D341Med (cell line): ENCODE measurements around the gene DRAM1.
"Not testable (repeated sequence)": the region's sequence is repeated elsewhere in the genome, so short reads cannot be mapped to it uniquely, and the experiment has no call there.

Source experiments
- DNase-seq: peaks from one replicate; pipeline ENCODE4 v3.0.0; 2012; ENCODE audit warnings: low spot score

Gene DRAM1

DNA sequence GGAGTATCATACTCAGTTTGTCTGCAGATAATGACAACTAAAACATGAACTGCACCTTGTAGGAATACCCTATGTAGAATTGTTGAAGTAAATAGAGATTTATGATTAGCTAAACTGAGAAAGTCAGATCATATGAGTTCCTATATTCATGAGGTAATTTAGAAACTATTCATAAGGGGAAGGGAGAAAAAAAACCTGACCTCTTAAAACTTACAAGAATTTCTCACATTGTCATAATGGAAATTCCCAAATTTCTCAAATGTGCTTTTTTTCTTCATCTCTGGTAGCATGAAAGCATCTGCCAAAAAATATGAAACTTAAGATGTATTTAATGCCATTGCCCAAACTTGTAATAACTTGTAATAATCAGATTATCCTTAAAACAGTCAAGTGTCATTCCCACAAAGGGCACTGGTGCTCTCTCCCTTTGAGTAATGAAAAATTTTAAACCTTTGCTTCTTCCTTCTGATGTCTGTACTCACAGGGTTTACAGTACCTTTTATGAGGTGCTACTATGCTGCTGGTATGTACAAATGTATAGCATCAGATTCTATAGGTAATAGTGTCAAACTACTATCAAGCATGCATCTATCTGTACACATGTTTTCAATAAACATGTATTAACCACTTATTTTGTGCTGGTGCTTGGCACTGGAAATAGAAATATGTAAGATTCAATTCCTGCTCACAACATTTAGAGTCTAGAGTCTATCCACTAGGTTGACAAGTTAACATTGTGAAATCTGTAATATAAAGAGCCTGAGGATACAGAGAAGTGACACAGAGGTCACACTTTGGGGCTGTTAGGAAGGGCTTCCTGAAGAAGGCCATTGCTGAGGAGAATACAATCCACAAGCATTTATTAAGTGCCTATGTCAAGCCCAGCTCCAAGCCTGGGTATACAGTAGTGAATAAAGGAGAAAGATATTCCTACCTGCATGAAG, 17.4 kb upstream of the DRAM1 start:
- no peak for DNase-seq

- DNase-seq: not testable (repeated sequence)
Measured at GRCh38 chr12:101861688-101862087, 15.7 kb upstream of the DRAM1 start.

GRCh38 chr12:101862245-101862644, 15.1 kb upstream of the DRAM1 start:
- no peak for DNase-seq

GRCh38 chr12:101863981-101864380, 13.4 kb upstream of the DRAM1 start:
- no peak for DNase-seq

DNA sequence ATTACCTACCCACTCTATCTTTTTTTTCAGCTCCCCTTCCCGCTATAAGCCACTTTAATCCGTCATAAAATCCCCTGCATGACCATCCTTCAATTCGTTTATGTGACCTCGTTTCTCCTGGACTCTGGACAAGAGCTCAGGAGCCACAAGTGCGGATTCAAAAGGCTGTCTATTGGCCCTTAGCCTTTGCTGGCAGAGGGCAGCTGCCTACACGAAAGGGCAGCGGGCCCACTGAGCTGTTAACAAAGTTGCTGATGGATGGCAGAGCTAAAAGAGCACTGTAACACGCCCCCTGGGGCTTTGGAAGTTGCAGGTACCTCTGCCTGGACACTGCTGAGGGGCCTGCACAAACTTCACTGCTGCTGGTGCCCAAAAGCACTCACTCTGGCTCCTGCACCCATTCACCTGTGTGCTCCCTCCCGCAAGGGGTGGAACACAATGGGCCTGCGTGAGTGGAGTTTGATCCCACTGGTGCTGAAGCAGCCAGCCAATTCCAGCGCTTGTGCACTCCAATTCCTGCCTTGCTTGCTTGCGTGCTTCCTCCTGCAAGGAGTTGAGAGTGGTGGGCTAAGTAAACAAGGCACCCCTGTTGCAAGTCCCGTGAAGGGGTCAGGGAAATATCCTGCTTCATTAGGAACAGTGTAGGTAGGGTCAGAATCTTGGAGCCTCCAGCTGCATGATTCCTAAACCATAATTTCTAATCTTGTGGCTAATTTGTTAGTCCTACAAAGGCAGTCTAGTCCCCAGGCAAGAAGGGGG, 10.6 kb upstream of the DRAM1 start:
- no peak for DNase-seq

- DNase-seq: not testable (repeated sequence)
Measured at GRCh38 chr12:101867619-101868018, 9.8 kb upstream of the DRAM1 start.

DNA sequence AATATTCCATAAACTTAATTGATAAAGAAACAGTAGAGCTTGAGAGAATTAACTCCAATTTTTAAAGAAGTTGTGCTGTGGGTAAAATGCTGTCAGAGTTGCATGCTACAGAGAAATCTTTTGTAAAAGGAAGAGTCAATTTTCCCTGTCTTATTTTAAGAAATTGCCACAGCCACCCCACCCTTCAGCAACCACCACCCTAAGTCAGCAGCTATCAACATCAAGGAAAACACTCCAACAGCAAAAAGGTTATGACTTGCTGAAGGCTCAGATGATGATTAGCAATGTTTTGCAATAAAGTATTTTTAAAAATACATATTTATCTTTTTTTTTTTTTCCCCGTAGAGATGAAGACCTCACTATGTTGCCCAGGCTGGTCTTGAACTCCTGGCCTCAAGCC, 6.5 kb upstream of the DRAM1 start:
- DNase-seq: no peak

- DNase-seq: no peak
Measured at GRCh38 chr12:101875162-101875561, 2.2 kb upstream of the DRAM1 start.

- DNase-seq: no peak
Measured at GRCh38 chr12:101876322-101876860, 989 bp upstream of the DRAM1 start.

DNA sequence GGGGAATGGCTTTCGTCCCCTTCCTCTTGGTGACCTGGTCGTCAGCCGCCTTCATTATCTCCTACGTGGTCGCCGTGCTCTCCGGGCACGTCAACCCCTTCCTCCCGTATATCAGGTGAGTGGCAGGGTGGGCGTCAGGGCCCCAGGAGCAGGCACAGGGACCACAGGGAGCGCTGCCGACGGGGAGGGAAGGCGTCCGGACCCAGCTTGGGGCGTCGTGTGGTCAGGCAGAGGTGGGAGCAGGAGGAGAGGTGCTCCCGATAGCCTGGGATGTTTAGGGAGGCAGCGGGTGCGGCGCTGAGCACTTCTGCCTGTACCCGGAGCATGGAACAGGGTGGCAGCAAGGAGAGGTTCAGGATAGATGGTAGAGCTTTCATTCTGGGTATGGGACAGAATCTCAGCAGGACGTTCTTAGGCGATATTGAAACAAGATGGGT, 444 bp downstream of the DRAM1 start:
- peak; percentile 51 for DNase-seq

- DNase-seq: no peak
Measured at GRCh38 chr12:101878243-101878821, 952 bp downstream of the DRAM1 start.

- DNase-seq: no peak
Measured at GRCh38 chr12:101880769-101881168, 3.4 kb downstream of the DRAM1 start.

DNA sequence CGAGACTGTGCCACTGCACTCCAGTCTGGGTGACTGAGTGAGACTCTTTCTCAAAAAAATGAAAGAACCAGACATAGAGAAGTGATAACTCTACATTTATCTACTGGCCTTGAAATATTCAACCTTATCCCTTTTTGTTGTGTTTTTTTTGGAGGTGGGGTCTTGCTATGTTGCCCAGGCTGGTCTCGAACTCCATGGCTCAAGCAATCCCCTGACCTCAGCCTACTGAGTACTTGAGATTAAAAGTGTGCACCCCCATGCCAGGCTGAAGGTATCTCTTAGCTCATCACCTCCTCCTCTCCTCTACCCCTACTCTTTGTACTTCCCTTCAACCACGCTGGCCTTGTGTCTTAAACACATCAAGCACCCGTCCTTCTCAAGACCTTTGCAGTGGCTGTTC, 3.8 kb downstream of the DRAM1 start:
- DNase-seq: no peak

GRCh38 chr12:101884174-101884573, 6.8 kb downstream of the DRAM1 start:
- DNase-seq: no peak

DNA sequence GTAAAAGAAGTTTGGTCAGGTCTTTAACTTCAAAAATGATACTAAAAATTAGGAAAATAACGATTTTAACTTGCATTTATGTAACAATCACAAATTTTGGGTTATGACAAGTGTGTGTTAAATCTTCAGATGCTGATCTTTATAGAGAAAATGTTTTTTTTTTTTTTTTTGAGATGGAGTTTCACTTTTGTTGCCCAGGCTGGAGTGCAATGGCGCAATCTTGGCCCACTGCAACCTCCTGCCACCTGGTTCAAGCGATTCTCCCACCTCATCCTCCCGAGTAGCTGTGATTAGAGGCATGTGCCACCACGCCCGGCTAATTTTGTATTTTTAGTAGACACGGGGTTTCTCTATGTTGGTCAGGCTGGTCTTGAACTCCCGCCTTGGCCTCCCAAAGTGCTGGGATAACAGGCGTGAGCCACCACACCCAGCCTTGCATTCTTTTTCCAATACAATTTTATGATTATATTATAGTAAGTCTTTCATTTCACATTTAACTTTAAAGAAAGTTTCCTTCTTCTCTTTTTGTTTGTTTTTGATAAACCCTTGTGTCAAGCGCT, 7.5 kb downstream of the DRAM1 start:
- DNase-seq: not testable (repeated sequence)

- DNase-seq: no peak
Measured at GRCh38 chr12:101885912-101886561, 8.7 kb downstream of the DRAM1 start.

DNA sequence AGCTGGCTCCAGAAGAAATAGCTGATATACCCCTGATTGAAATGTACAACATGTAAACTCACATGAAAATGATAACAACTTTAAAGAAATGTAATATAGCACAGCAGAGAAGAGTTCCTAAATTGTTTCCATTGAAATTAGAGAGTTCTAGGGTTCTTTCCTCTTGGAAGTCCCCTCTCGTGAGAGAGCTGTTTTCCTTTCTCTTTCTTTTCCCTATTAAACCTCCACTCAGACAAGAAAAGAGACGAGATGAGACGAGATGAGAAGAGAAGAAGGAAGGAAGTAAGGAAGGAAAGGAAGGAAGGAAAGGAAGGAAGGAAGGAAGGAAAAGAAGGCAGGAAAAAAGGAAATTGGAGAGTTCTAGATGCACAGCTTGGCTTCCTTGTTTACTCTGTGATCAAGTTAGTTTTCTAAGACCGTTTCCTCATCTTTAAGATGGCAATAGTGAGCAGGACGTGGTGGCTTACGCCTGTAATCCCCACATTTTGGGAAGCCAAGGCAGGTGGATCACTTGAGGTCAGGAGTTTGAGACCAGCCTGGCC, 11.9 kb downstream of the DRAM1 start:
- no peak for DNase-seq

DNA sequence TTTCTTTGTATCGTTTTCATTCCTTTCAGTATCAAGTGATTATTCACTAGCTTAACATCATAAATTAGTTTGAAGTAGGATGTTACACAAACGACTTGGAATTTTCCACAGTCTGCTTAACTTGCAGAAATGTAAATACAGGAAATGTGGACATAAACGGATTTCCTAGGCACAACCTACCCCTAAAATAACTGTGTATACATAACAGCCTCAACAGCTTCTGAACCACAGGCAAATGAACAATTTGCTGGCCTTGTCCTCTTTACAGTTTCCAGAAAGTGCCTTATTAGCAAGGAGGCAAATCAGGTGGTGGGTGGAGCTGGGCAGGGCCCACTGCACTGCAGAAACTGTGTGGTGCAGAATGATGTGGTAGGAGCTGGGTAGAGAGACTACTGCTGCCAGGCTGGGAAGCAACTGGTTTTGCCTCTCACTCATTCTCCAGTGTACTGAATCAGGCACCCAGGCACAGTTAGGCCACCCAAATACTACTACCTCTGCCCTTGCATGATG, 14.1 kb downstream of the DRAM1 start:
- no peak for DNase-seq

DNA sequence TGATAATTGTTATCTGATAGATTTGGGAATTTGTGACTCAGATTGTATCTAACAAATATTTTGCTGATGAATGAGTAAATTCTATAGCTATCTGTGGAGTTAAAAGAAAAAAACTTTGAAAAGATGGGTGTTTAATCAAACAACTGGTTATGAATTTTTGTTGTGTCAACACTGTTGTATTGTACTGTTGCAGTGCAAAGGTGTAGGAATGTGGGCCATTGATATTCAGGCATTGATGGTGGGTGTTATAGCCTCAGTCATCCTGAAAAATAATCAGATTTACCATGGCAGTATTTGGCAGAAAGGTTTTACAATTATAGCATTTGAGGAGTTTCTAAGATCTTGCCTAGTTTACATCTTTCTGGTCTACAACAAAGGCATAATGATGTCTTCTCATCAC, 15.4 kb downstream of the DRAM1 start:
- no peak for DNase-seq

DNA sequence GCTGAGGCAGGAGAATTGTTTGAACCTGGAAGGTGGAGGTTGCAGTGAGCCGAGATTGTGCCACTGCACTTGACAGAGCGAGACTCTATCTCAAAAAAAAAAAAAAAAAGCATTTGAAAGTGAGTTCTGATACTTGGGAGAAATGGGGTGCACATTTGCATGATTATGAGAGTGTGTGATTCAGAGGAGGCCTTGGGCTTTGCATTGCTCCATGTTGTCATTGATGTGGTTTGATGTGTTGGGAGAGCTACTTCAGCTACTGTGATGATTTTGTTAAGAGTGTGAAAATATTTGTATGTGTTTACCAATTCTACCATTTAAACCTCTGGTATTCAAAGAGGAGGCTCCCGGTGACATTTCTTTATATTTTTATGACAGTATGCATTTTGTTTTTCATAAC, 24.4 kb downstream of the DRAM1 start:
- DNase-seq: no peak

DNA sequence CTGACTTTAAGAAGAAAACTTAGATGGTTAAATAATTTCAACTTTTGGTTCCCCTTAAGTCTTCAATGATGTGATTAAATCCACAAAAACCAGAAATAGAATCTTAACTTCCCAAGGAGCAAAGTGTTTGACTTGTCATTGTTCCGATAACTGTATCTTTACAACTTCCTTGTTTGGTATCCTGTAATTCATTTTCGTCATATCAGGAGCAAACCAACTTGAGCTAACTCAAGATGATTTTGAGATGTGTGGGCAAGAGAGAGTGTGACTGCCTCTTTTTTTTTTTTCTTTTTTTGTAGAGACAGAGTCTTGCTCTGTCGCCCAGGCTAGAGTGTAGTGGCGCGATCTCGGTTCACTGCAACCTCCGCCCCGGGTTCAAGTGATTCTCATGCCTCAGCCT, 25.3 kb downstream of the DRAM1 start:
- no peak for DNase-seq
